SK-N-SH treated with all-trans-retinoic acid at 6 μM for 48 hours (cell line): Measurements from ENCODE around the gene PIM2.

Source experiments
- GLIS3 ChIP-seq: fragments of 250-450 bp; sonication (Bioruptor Pico); IDR thresholded peaks from 2 replicates; pipeline ENCODE4 v1.5.0; 2020; ENCODE audit warnings: mild to moderate bottlenecking, moderate library complexity
- ISL1 ChIP-seq: fragments of 250-450 bp; sonication (Bioruptor Pico); IDR thresholded peaks from 2 replicates; pipeline ENCODE4 v2.1.2; 2022; ENCODE audit warnings: mild to moderate bottlenecking, moderate library complexity
- RARB ChIP-seq: fragments of 250-450 bp; sonication (Bioruptor Pico); IDR thresholded peaks from 2 replicates; pipeline ENCODE4 v1.8.0; 2021; ENCODE audit warnings: mild to moderate bottlenecking, moderate library complexity
- ZNF8 ChIP-seq: fragments of 450-650 bp; formaldehyde crosslinking; IDR thresholded peaks from 2 replicates; pipeline ENCODE4 v1.5.0; 2020; ENCODE audit warnings: mild to moderate bottlenecking, moderate library complexity
- TF ChIP-seq, protein P1 (sequence below): fragments of 250-450 bp; sonication (Bioruptor Pico); IDR thresholded peaks from 2 replicates; pipeline ENCODE4 v1.5.1; 2020; ENCODE audit warnings: low read depth, mild to moderate bottlenecking, moderate library complexity
- TF ChIP-seq, protein P2 (sequence below): fragments of 250-450 bp; sonication (Bioruptor Pico); IDR thresholded peaks from 2 replicates; pipeline ENCODE4 v1.8.0; 2020; ENCODE audit warnings: mild to moderate bottlenecking, moderate library complexity, borderline replicate concordance
- TF ChIP-seq, protein P3 (sequence below): fragments of 250-450 bp; sonication (Bioruptor Pico); IDR thresholded peaks from 2 replicates; pipeline ENCODE4 v1.5.0; 2020; ENCODE audit warnings: mild to moderate bottlenecking, moderate library complexity

DNA sequence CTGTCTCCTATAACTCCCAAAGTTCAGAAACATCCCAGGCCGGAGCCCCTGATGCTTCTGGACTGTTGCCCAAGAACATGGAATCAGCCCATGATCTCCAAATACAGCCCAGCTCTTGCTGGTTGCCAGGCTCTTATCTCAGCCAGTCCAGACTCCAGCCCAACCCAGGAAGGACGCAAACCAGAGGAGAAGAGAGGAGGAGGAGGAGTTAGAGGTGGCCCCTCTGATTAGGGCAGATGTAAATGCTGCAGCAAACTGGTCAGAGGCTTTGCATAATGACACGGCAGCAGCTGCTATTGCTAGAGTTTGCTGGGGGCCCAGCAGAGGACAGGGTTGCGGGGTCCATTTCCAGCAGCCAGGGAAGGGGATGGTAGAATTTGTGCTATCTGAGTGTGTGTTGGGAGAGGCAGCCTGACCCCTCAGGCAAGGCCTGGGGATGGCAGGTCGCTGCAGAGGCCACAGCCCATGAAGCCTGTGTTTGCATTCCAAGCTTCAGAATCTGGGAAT, 42.8 kb upstream of the PIM2 start:
- TF ChIP-seq, protein P1, sequence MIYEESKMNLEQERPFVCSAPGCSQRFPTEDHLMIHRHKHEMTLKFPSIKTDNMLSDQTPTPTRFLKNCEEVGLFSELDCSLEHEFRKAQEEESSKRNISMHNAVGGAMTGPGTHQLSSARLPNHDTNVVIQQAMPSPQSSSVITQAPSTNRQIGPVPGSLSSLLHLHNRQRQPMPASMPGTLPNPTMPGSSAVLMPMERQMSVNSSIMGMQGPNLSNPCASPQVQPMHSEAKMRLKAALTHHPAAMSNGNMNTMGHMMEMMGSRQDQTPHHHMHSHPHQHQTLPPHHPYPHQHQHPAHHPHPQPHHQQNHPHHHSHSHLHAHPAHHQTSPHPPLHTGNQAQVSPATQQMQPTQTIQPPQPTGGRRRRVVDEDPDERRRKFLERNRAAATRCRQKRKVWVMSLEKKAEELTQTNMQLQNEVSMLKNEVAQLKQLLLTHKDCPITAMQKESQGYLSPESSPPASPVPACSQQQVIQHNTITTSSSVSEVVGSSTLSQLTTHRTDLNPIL, result no peak
- TF ChIP-seq GLIS3, result no peak
- TF ChIP-seq, protein P2, sequence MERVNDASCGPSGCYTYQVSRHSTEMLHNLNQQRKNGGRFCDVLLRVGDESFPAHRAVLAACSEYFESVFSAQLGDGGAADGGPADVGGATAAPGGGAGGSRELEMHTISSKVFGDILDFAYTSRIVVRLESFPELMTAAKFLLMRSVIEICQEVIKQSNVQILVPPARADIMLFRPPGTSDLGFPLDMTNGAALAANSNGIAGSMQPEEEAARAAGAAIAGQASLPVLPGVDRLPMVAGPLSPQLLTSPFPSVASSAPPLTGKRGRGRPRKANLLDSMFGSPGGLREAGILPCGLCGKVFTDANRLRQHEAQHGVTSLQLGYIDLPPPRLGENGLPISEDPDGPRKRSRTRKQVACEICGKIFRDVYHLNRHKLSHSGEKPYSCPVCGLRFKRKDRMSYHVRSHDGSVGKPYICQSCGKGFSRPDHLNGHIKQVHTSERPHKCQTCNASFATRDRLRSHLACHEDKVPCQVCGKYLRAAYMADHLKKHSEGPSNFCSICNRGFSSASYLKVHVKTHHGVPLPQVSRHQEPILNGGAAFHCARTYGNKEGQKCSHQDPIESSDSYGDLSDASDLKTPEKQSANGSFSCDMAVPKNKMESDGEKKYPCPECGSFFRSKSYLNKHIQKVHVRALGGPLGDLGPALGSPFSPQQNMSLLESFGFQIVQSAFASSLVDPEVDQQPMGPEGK (CRISPR knock-in tag), result no peak
- TF ChIP-seq RARB (CRISPR knock-in tag), result no peak
- TF ChIP-seq, protein P3, sequence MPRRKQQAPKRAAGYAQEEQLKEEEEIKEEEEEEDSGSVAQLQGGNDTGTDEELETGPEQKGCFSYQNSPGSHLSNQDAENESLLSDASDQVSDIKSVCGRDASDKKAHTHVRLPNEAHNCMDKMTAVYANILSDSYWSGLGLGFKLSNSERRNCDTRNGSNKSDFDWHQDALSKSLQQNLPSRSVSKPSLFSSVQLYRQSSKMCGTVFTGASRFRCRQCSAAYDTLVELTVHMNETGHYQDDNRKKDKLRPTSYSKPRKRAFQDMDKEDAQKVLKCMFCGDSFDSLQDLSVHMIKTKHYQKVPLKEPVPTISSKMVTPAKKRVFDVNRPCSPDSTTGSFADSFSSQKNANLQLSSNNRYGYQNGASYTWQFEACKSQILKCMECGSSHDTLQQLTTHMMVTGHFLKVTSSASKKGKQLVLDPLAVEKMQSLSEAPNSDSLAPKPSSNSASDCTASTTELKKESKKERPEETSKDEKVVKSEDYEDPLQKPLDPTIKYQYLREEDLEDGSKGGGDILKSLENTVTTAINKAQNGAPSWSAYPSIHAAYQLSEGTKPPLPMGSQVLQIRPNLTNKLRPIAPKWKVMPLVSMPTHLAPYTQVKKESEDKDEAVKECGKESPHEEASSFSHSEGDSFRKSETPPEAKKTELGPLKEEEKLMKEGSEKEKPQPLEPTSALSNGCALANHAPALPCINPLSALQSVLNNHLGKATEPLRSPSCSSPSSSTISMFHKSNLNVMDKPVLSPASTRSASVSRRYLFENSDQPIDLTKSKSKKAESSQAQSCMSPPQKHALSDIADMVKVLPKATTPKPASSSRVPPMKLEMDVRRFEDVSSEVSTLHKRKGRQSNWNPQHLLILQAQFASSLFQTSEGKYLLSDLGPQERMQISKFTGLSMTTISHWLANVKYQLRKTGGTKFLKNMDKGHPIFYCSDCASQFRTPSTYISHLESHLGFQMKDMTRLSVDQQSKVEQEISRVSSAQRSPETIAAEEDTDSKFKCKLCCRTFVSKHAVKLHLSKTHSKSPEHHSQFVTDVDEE (CRISPR knock-in tag), result no peak
- no peak for TF ChIP-seq ZNF8 (CRISPR knock-in tag)
- no peak for TF ChIP-seq ISL1 (CRISPR knock-in tag)
